Measurements from ENCODE around the gene ZNF526. TPM values are rescaled to one million over a fixed set of nuclear protein-coding genes. Genes with fewer than 3 reads are reported as not detected.

The ZNF526 gene
- total RNA-seq, 1 experiment from 2014 or later, result 13.1 TPM

GRCh38 chr19:42270346-42271044 is 50.4 kb downstream of the ZNF526 start:
- no peak for TF ChIP-seq FOSL1 (IDR thresholded peaks at IDR 0.05; ENCODE audit: low read depth)
- no peak for TF ChIP-seq ZFX (IDR thresholded peaks at IDR 0.05)
- TF ChIP-seq EGR1 (IDR thresholded peaks at IDR 0.05; ENCODE audit: low read depth), result no peak
- Histone ChIP-seq H3K27me3 (ENCODE audit: insufficient read depth, low read length) (no peaks in the 10 kb centered on the region), H3K4me2 (ENCODE audit: low read length) (peak overlapping the region; percentile 93), H3K4me1 (ENCODE audit: control insufficient read depth in 1 of 2, insufficient read depth in 2 of 2, low read length in 2 of 2) (peaks cover 23 to 32% of the 10 kb centered on the region in 2 experiments), H3K9me3 (ENCODE audit: control insufficient read depth in 1 of 2, insufficient read depth in 1 of 2, low read depth in 1 of 2, low read length in 2 of 2) (no peaks in the 10 kb centered on the region), H4K20me1 (ENCODE audit: insufficient read depth) (no peaks in the 10 kb centered on the region), H3K79me2 (ENCODE audit: insufficient read depth, low read length) (peaks cover 16% of the 10 kb centered on the region), H3K4me3 (replicated peaks in 1 of 2; ENCODE audit: low read depth in 1 of 2, low read length in 2 of 2) (peak overlapping the region; percentile 74 to 80), H3K27ac (ENCODE audit: low read depth, low read length) (peak overlapping the region; percentile 90), H3K9me2 (ENCODE audit: insufficient read depth) (no peaks in the 10 kb centered on the region), H3K36me3 (ENCODE audit: control insufficient read depth in 1 of 2, insufficient read depth in 2 of 2, low read length in 2 of 2) (peaks cover 3 to 5% of the 10 kb centered on the region in 2 experiments; a peak in 2 of 4 replicates), H2AFZ (ENCODE audit: low read depth, low read length, poor library complexity, severe bottlenecking) (no peak overlapping the region), H3K9ac (ENCODE audit: low read length) (peak overlapping the region; percentile 73)
- RAD21 ChIA-PET (ENCODE audit: low non-redundant PET in 1 of 2, low total read pairs in 2 of 2, uncharacterized antibody in 2 of 2, unreplicated experiment in 2 of 2), result interaction anchor here in 1 of 2 experiments (0.8 kb wide), 1 partner anchor 24 kb away, joined by 3 read pairs; no protein-coding TSS in a partner anchor
- ATAC-seq, result no peak
- POLR2A ChIA-PET, result interaction anchor here (0.9 to 1.6 kb wide), 3 partner anchors 9 to 22 kb away, joined by 3 to 4 read pairs (median 3); no protein-coding TSS in a partner anchor
- BruUV-seq (replicated peaks), result TSS peak; percentile 32
- CTCF ChIA-PET, result interaction anchor here (0.6 to 2.1 kb wide), 3 partner anchors 9 to 52 kb away, joined by 3 to 22 read pairs (median 4); no protein-coding TSS in a partner anchor
- intact Hi-C loops (cut with micrococcal nuclease), result no loop called here
- DNase-seq (ENCODE audit: low read depth, low spot score), result no peak

GRCh38 chr19:42271045-42271419 is 50.9 kb downstream of the ZNF526 start:
- Histone ChIP-seq H3K27me3 (ENCODE audit: insufficient read depth, low read length) (no peaks in the 10 kb centered on the region), H3K4me3 (replicated peaks in 1 of 2; ENCODE audit: low read depth in 1 of 2, low read length in 2 of 2) (peak overlapping the region in 1 of 2 experiments; percentile 74; a peak in 2 of 4 replicates), H3K9me2 (ENCODE audit: insufficient read depth) (no peaks in the 10 kb centered on the region), H3K4me1 (ENCODE audit: control insufficient read depth in 1 of 2, insufficient read depth in 2 of 2, low read length in 2 of 2) (peaks cover 23 to 32% of the 10 kb centered on the region in 2 experiments), H3K27ac (ENCODE audit: low read depth, low read length) (peak overlapping the region; percentile 90), H3K9ac (ENCODE audit: low read length) (peak overlapping the region; percentile 73), H3K79me2 (ENCODE audit: insufficient read depth, low read length) (peaks cover 16% of the 10 kb centered on the region), H3K9me3 (ENCODE audit: control insufficient read depth in 1 of 2, insufficient read depth in 1 of 2, low read depth in 1 of 2, low read length in 2 of 2) (no peaks in the 10 kb centered on the region), H4K20me1 (ENCODE audit: insufficient read depth) (no peaks in the 10 kb centered on the region), H3K4me2 (ENCODE audit: low read length) (peak overlapping the region; percentile 93), H3K36me3 (ENCODE audit: control insufficient read depth in 1 of 2, insufficient read depth in 2 of 2, low read length in 2 of 2) (peaks cover 3 to 5% of the 10 kb centered on the region in 2 experiments; a peak in 2 of 4 replicates), H2AFZ (ENCODE audit: low read depth, low read length, poor library complexity, severe bottlenecking) (no peak overlapping the region)
- no TSS peak for BruUV-seq (replicated peaks)
- no peak for DNase-seq (ENCODE audit: low read depth, low spot score)
- intact Hi-C loops (cut with micrococcal nuclease), result no loop called here
- ATAC-seq, result no peak
- TF ChIP-seq ATF3 (IDR thresholded peaks at IDR 0.05) (no peak), YY1 (IDR thresholded peaks at IDR 0.05; ENCODE audit: extremely low read depth, insufficient replicate concordance, low read depth, low read length) (no peak)
- RAD21 ChIA-PET (ENCODE audit: low non-redundant PET in 1 of 2, low total read pairs in 2 of 2, uncharacterized antibody in 2 of 2, unreplicated experiment in 2 of 2), result no interaction called here
- POLR2A ChIA-PET, result interaction anchor here (1.0 kb wide), 1 partner anchor 22 kb away, joined by 3 read pairs; no protein-coding TSS in a partner anchor
- CTCF ChIA-PET, result interaction anchor here (0.6 to 2.1 kb wide), 3 partner anchors 8 to 53 kb away, joined by 3 to 22 read pairs (median 4); no protein-coding TSS in a partner anchor
